Esophagus muscularis mucosa (tissue), 4 donors: ENCODE results near the gene THSD4. TPM values are rescaled to one million over a fixed set of nuclear protein-coding genes. Genes with fewer than 3 reads are reported as not detected.

Source experiments
- DNase-seq: peaks from one replicate; pipeline ENCODE4 v3.0.0-alpha.2; 2017; ENCODE audit errors: extremely low spot score
- H3K27ac ChIP-seq, 4 donors: fragments of 200-600 bp; sonication (generic); replicated peaks in 1 of 4; 1 replicate in 3 of 4; 2 replicates in 1 of 4; pipeline ENCODE4 v1.5.1; 2016 to 2019; ENCODE audit warnings: mild to moderate bottlenecking in 1 of 4
- H3K27me3 ChIP-seq, 4 donors: fragments of 200-600 bp; sonication (generic); one replicate each; pipeline versions ENCODE4 v1.5.1 to v1.6.0; 2016 to 2019
- H3K36me3 ChIP-seq, 4 donors: fragments of 200-600 bp; sonication (generic); one replicate each; pipeline ENCODE4 v1.5.1; 2016 to 2019
- H3K4me1 ChIP-seq, 4 donors: fragments of 200-600 bp; sonication (generic); one replicate each; pipeline ENCODE4 v1.5.1; 2016 to 2019
- H3K4me3 ChIP-seq, 4 donors: fragments of 200-600 bp; sonication (generic); 1 replicate in 2 of 4; 2 replicates in 2 of 4; pipeline ENCODE4 v1.5.1; 2016 to 2019; ENCODE audit warnings: mild to moderate bottlenecking in 4 of 4, moderate library complexity in 1 of 4
- H3K9me3 ChIP-seq, 4 donors: fragments of 200-600 bp; sonication (generic); 1 replicate in 3 of 4; 2 replicates in 1 of 4; pipeline ENCODE4 v1.5.1; 2016 to 2019
- EP300 ChIP-seq: sonication (generic); formaldehyde crosslinking; IDR thresholded peaks from one replicate; pipeline ENCODE4 v1.6.1; 2017; ENCODE audit warnings: antibody characterized with exemption
- POLR2A ChIP-seq: fragments of 450-650 bp; IDR thresholded peaks from one replicate; pipeline ENCODE4 v1.6.1; 2017; ENCODE audit warnings: antibody characterized with exemption, moderate library complexity, mild to moderate bottlenecking, low read depth
- POLR2AphosphoS5 ChIP-seq, 2 donors: sonication (generic); formaldehyde crosslinking; IDR thresholded peaks; one replicate each; pipeline ENCODE4 v1.6.1; 2017; ENCODE audit warnings: antibody characterized with exemption in 2 of 2
- WGBS: methylation state at CpG from one replicate; pipeline ENCODE4 v1.1.5; 2018; 5-methylcytosine and 5-hydroxymethylcytosine counted together
- intact Hi-C: fragments of 100-400 bp; cut with DNase I; formaldehyde crosslinking; loops from one replicate; pipeline ENCODE4 v1.15.1; 2023
- total RNA-seq, 4 donors: library from RNA; depleted of rRNA; stranded (reverse); fragments of >200 nt; gene quantifications; one replicate each; pipeline versions ENCODE4 v1.1.0 to v1.2.1, GENCODE V29; 2016
- TF ChIP-seq, protein P1 (sequence below), 3 experiments: fragments of 200-600 bp in 2 of 3; fragments of 450-650 bp in 1 of 3; sonication (generic) in 2 of 3; IDR thresholded peaks; one replicate each; pipeline ENCODE4 v1.5.1; 2017 to 2019; ENCODE audit warnings: antibody characterized with exemption in 3 of 3, mild to moderate bottlenecking in 2 of 3, moderate library complexity in 1 of 3

The THSD4 gene
- total RNA-seq, 4 donors from 2014 or later: 3.2 to 6.6 (median 5.6) TPM

DNA sequence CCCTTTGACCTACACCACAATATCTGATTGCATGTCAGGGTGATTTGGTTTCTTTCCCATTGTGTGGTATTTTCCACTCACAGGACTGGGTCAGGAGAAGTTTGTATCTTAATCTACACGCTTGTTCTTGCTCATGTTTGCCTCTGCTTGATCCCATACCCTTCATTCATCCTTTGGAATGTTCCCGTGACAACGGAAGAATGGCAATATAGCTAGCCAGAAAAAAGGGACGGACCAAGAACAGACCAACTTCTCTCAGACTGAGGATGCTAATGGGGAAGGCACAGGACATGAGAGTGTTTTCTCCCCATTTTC lies 7.8 kb upstream of the THSD4 start:
- DNase-seq: no peak
- 97% methylated on average over 4 of the region's 4 CpGs for WGBS
- intact Hi-C loops: no loop called here
- Histone ChIP-seq H3K9me3 (no peaks in the 10 kb centered on the region), H3K27ac (no peak overlapping the region), H3K4me3 (no peak overlapping the region), H3K27me3 (no peaks in the 10 kb centered on the region), H3K36me3 (no peaks in the 10 kb centered on the region), H3K4me1 (no peaks in the 10 kb centered on the region)
- TF ChIP-seq POLR2A (no peak), POLR2AphosphoS5 (IDR thresholded peaks at IDR 0.05) (no peak)

DNA sequence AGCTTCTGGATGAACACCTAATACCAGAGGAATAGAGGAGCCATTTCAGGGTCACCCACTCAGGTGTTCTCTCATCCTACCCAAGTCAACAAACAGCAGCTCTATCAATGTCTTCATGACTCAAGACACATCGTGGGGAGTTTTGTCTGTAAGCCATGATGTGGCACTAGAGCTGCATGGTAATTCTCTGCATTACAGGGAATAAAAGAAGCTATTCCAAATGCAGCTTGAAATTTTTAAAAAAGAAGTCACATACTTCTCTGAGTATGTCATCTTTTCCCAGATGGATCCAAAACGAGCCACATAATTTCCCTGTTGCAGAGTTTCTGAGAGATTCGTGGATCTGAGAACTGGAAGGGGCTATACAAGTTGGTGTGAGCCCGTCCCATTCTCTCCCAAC lies 6.1 kb upstream of the THSD4 start:
- H3K4me1 ChIP-seq: no peaks in the 10 kb centered on the region
- H3K27me3 ChIP-seq: no peaks in the 10 kb centered on the region
- intact Hi-C loops: no loop called here
- no peak overlapping the region for H3K4me3 ChIP-seq
- no peak for DNase-seq
- H3K36me3 ChIP-seq: no peaks in the 10 kb centered on the region
- TF ChIP-seq, protein P1, sequence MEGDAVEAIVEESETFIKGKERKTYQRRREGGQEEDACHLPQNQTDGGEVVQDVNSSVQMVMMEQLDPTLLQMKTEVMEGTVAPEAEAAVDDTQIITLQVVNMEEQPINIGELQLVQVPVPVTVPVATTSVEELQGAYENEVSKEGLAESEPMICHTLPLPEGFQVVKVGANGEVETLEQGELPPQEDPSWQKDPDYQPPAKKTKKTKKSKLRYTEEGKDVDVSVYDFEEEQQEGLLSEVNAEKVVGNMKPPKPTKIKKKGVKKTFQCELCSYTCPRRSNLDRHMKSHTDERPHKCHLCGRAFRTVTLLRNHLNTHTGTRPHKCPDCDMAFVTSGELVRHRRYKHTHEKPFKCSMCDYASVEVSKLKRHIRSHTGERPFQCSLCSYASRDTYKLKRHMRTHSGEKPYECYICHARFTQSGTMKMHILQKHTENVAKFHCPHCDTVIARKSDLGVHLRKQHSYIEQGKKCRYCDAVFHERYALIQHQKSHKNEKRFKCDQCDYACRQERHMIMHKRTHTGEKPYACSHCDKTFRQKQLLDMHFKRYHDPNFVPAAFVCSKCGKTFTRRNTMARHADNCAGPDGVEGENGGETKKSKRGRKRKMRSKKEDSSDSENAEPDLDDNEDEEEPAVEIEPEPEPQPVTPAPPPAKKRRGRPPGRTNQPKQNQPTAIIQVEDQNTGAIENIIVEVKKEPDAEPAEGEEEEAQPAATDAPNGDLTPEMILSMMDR (IDR thresholded peaks at IDR 0.05): no peak
- TF ChIP-seq POLR2AphosphoS5 (IDR thresholded peaks at IDR 0.05) (no peak), POLR2A (no peak), EP300 (no peak)
- no peaks in the 10 kb centered on the region for H3K9me3 ChIP-seq
- WGBS: 66% methylated on average over 4 of the region's 4 CpGs
- H3K27ac ChIP-seq: no peak overlapping the region

DNA sequence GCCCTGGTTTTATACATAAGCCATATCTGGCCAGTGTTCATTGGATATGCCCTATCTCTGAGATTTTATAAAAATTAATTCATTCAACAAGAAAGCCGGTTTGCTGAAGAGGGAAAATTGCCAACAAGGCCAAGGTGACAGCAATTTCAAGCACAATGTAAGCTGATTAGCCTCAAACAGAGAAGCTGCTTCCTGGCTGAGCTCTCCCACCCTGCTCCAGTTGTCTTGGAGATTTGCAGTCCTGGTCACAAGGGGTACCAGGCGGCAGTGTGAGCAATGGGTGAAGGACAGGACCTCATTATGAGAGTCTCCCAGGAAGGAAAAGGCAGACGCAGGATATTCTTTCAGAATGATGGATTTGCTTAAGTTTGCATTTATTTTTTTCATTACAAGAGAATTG lies 5.4 kb upstream of the THSD4 start:
- 80% methylated on average over 3 of the region's 3 CpGs for WGBS
- intact Hi-C loops: loop anchor here (10.0 kb wide), 1 partner anchor 275 kb away; no protein-coding TSS in a partner anchor
- TF ChIP-seq, protein P1 (IDR thresholded peaks at IDR 0.05): no peak
- TF ChIP-seq EP300: no peak
- no peak for TF ChIP-seq POLR2AphosphoS5 (IDR thresholded peaks at IDR 0.05)
- TF ChIP-seq POLR2A: no peak
- Histone ChIP-seq H3K4me1 (peaks cover 0 to 2% (median 0%) of the 10 kb centered on the region in 4 donors), H3K9me3 (no peaks in the 10 kb centered on the region), H3K36me3 (no peaks in the 10 kb centered on the region), H3K4me3 (no peak overlapping the region), H3K27me3 (peaks cover 0 to 2% (median 0%) of the 10 kb centered on the region in 4 donors), H3K27ac (no peak overlapping the region)
- DNase-seq: no peak

DNA sequence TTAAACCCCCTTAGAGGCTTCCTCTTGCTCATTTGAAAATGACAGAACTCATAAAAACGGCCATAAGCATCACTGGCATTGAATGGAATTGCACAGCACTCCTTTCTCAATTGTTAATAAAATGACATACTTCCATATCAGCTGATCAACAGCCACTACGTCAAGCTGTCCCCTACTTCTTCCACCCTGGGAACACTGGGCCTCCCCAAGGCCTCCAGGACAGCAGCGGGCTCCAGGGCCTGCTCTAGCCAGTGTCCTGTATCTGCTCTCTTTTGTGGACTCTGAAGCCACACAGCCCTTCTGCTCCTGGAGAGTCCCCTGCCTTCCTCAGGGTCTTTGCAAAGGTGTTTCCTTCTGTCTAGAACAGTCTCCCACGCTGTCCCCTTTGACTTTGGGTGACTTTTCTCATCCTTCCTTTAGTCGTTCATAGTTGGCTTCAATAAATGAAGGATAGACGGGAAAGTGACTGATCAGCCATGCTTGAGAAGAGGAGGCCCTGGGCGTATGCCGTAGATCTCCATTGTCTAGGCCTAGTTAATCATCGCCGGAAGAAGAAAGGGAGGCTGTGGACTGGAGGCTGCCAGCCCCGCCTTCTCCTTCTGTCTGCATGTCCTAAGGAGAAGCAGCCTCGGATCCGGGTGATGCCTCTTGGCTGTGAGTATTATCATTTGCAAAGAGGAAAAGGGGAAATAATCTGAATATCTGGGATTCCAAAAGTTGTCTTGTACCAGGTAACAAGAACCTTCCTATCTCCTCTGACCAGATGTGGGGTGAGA lies 4.7 kb upstream of the THSD4 start:
- Histone ChIP-seq H3K4me1 (peaks cover 0 to 5% (median 0%) of the 10 kb centered on the region in 4 donors), H3K27me3 (peaks cover 0 to 3% (median 0%) of the 10 kb centered on the region in 4 donors), H3K9me3 (no peaks in the 10 kb centered on the region), H3K4me3 (no peak overlapping the region), H3K36me3 (no peaks in the 10 kb centered on the region), H3K27ac (no peak overlapping the region)
- no peak for TF ChIP-seq POLR2AphosphoS5 (IDR thresholded peaks at IDR 0.05)
- no peak for TF ChIP-seq POLR2A
- TF ChIP-seq, protein P1 (IDR thresholded peaks at IDR 0.05): no peak
- TF ChIP-seq EP300: no peak
- 93% methylated on average over 13 of the region's 13 CpGs for WGBS
- DNase-seq: no peak
- intact Hi-C loops: loop anchor here (10.0 kb wide), 1 partner anchor 274 kb away; no protein-coding TSS in a partner anchor

DNA sequence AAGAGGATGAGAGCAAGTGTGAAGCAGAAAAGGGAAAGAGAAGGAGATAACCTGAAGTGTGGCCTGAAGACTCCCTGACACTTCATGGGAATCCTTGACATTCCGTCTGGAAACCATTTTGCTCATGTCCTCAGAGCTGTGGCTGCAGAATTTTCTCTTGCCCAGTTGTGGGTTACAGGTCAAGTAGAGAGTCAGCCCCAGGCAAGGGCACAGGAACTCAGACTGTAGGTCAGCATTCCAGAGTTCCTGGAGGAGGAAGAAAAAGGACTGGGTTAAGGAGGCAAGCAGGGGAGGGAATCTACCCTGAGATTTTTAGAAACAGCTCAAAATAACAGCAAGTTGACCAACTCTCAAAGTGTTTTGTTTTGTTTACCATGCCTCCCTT lies 4.1 kb upstream of the THSD4 start:
- 100% methylated on average over 1 of the region's 1 CpG for WGBS
- no peaks in the 10 kb centered on the region for H3K9me3 ChIP-seq
- no peak for DNase-seq
- peaks cover 0 to 3% (median 0%) of the 10 kb centered on the region in 4 donors for H3K27me3 ChIP-seq
- no peaks in the 10 kb centered on the region for H3K36me3 ChIP-seq
- intact Hi-C loops: loop anchor here (10.0 kb wide), 1 partner anchor 274 kb away; no protein-coding TSS in a partner anchor
- H3K27ac ChIP-seq: no peak overlapping the region
- no peak for TF ChIP-seq POLR2AphosphoS5 (IDR thresholded peaks at IDR 0.05)
- no peak for TF ChIP-seq POLR2A
- TF ChIP-seq EP300: no peak
- TF ChIP-seq, protein P1 (IDR thresholded peaks at IDR 0.05): no peak
- peaks cover 3 to 10% (median 5%) of the 10 kb centered on the region in 4 donors for H3K4me1 ChIP-seq
- H3K4me3 ChIP-seq: no peak overlapping the region
